Measurements from ENCODE around the gene MGMT.

- TF ChIP-seq POLR2A (IDR thresholded peaks at IDR 0.05; ENCODE audit: low read length): no peak
- TF ChIP-seq GATA1 (IDR thresholded peaks at IDR 0.05; ENCODE audit: low read depth, low read length): no peak
These were observed 97.9 kb downstream of the MGMT start for GRCh38 chr10:129564923-129565322.

All from erythroblast (primary cell).